Left colon (tissue), 2 donors: ENCODE results near the gene LONRF3. TPM values are rescaled to one million over a fixed set of nuclear protein-coding genes. Genes with fewer than 3 reads are reported as not detected.
A peak's percentile ranks its signal among the peaks of the same experiment; 100 is the strongest.

Experiments used
- ATAC-seq: fragments of 200-7000 bp; cut with Tn5 transposase; one replicate; pipeline ENCODE4 v1.9.1; 2020; ENCODE audit warnings: mild to moderate bottlenecking, moderate library complexity
- DNase-seq, 2 donors: peaks; one replicate each; pipeline ENCODE4 v3.0.0-alpha.2; 2020
- intact Hi-C, 2 donors: fragments of 100-400 bp; cut with DNase I in 1 of 2; cut with micrococcal nuclease in 1 of 2; formaldehyde crosslinking; loops; one replicate each; pipeline versions ENCODE4 v1.11.2 to v1.14.0; 2022; cut with DNase I, micrococcal nuclease
- long read RNA-seq: library from polyadenylated mRNA; unstranded; transcript quantifications from one replicate; pipeline ENCODE4 v2.0.0, GENCODE V29; 2021
- total RNA-seq, 2 donors: library from RNA; stranded (reverse); fragmentation: NEBNext Ultra II Directional; extraction: Animal tissue kit (Norgen Biotek cat#: 25700); gene quantifications; one replicate each; pipeline ENCODE4 v1.2.1, GENCODE V29; 2021
- donor health status: DM: no; HTN: no; CAD: no.
- donor health status: DM: yes; HTN: yes; CAD: no.

LONRF3 gene
- total RNA-seq, result 10 to 100 TPM; 10.8 to 11.1 TPM
- long read RNA-seq, transcript LONRF3-202 (11 exons, 2,550 nt), result major isoform, 7 of 15 reads
- long read RNA-seq, transcript LONRF3-201 (10 exons, 2,989 nt), result minor isoform, 5 of 15 reads
- long read RNA-seq, partial matches to known transcripts, result 2 of 15 reads
- long read RNA-seq, other reads (novel, unspliced or antisense), result 1 of 15 reads

DNA sequence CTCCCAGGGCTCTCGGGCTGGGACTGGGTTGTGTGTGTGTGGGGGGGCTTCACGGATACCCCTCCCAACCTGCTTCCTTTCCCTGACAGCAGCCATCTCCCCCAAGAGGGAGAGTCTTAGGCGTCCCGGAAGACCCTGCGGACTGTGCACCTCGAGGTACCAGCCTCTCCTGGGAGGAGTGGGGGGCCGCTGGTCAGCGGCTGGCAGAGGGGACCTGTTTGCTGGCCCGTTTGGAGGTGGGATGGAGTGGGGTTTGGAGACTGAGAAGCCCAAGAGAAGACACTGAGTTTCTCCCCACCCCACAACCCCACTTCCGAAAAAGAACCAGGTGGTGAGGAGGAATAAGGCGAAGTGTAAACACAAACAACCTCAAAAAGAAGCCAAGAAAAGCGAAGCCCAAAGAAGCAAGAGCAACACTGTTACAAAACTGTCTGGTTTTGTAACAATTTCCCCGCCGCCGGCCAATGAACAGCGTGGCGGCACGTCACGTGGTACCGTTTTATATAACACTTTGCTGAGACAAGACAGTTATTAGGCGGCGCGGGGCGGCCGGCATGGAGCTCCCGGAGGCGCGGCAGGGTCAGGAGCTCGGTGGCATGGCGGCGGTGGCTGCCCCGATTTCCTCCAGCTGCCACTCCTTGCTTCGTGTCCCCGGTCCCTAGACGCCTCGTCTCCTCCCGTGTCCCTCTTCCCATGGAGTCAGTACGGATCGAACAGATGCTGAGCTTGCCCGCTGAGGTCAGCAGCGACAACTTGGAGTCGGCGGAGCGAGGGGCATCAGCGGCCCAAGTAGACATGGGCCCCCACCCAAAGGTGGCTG lies at the start of gene LONRF3:
TSS of gene LONRF3 (plus strand) at position 531 of the 820 bp plus-strand sequence. CDS start at position 694, 163 bp downstream.
- intact Hi-C loops, result no loop called here
- peak; percentile 76 to 79 for DNase-seq
- peak; percentile 50 for ATAC-seq

DNA sequence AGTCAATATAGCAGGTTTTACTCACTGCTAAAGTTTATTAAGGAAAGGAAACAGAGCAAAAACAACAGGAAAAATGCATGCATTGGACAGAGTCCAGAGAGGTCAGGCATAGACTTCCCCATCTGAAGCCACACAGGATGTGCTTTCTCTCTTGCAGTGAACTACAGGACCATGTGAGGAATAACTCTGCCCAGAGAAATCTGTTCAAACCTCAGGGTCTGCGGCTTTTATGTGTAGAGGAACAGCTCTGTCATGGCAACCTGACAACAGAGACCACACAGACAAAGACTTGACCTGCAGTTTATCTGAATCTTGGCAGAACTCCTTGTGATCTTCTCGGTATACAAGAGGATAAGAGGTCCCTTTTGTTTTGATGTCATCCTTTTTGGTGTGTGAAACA lies 46.3 kb upstream of the LONRF3 start:
- ATAC-seq (no peak), DNase-seq (no peak)
- intact Hi-C loops, result no loop called here

DNA sequence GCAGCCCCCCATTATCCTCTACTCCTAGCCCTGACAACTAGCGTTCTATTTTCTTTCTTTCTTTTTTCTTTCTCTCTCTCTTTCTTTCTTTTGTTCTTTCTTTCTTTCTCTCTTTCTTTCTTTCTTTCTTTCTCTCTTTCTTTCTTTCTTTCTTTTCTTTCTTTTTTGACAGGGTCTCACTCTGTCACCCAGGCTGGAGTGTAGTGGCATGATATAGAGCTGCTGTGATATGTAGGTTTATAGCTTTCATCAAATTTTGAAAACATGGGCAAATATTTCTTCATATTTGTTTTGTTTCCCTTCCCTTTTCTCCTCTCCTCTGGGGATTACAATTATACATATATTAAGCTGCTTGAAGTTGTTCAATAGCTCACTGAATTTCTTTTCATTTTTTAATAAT lies 39.1 kb upstream of the LONRF3 start:
- intact Hi-C loops, result no loop called here
- no peak for ATAC-seq
- DNase-seq, result no peak

DNA sequence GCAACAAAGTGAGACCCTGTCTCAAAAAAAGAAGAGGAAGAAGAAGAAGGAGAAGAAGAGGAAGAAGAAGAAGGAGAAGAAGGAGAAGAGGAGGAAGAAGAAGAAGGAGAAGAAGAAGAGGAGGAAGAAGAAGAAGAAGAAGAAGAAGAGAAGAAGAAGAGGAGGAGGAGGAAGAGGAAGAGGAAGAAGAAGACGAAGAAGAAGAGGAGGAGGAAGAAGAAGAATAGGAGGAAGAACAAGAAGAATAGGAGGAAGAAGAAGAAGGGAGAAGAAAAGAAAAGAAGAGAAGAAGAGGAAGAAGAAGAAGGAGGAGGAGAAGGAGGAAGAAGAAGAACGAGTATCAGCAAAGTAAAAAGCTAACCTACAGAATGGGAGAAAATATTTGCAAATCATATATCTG lies 33.3 kb upstream of the LONRF3 start:
- intact Hi-C loops, result no loop called here
- DNase-seq (no peak), ATAC-seq (no peak)

DNA sequence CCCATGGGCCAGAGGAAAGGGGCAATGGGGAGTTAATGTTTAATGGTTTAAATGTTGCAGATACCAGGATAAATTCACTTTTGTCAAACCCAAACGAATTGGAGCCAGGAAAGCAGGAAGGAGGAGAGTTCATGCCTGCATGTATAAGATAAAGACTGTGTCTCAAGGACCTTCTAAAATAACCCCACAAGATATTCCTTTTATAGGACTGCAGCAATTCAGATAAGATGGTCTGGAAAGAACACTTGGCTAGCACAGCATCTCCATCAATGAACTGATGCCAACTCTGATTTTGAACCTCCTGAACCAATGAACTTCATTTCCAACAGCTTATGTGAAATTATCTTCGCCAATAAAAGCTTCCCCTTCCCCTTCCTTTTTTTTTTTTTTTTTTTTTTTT lies 31.3 kb upstream of the LONRF3 start:
- ATAC-seq (no peak), DNase-seq (no peak)
- intact Hi-C loops, result no loop called here

DNA sequence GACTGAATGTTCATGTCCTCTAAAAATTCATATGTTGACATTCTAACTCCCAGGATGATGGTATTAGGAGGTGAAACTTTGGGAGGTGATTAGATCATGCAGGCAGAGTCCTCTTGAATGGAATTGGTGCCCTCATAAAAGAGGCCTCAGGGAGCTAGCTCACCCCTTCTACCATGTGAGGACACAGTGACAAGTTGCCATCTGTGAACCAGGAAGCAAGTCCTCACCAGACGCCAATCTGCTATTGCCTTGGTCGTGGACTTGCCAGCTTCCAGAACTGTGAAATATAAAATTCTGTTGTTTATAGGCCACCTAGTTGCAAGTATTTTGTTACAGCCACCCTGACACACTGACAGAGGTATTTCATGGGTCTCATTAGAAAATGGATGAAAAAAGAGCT lies 28.5 kb upstream of the LONRF3 start:
- intact Hi-C loops, result no loop called here
- no peak for ATAC-seq
- DNase-seq, result no peak

DNA sequence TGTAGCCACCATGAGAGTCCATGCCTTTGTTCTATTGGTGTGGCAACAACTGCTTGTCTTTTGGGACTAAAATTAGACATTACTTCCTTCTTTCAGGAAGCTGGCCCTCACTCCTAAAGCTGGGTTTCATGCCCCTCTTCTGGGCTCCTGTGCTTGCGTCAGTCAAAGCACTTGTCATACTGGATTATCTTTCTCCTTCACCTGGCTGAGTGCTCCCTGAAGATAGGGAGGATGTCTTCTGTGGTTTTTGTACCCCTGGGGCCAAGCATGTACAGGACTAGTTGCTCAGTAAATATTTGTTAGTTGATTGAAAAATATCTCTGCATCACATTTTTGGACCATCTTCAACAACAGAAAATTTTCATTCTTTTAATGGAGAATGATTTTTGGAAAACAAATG lies 26.1 kb upstream of the LONRF3 start:
- no peak for ATAC-seq
- no peak for DNase-seq
- intact Hi-C loops, result no loop called here

DNA sequence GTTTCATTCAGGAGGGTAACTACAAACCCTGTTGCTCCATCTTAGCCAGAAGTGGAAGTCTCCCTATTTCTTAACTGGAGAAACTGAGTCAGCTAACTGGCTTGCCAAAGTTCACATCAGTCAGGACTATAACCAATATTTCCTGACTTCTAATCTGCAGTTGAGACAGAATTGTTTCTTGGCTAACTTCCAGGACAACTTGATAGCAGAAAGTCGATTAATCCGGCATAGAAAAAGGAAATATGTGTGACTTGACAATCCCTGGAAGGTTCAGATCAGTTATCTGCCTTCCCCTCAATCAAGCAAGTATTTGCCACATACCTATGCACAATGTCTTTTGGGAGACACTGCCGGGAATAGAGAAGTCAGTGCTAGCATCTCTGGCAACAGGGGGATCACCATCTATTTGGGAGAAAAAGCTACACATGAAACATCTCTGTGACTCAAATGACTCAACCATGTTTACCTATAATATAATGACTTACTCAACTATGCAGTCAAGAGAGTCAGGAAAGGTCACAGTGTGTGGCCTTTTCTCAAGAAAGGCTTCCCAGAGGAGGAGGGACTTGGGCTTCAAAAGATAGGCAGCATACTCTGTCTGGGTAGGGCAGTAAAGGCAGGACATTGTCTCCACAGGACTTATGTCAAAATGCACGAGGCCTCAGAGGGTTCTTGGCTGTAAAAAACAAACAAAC lies 12.4 kb upstream of the LONRF3 start:
- no peak for ATAC-seq
- no peak for DNase-seq
- intact Hi-C loops, result no loop called here

DNA sequence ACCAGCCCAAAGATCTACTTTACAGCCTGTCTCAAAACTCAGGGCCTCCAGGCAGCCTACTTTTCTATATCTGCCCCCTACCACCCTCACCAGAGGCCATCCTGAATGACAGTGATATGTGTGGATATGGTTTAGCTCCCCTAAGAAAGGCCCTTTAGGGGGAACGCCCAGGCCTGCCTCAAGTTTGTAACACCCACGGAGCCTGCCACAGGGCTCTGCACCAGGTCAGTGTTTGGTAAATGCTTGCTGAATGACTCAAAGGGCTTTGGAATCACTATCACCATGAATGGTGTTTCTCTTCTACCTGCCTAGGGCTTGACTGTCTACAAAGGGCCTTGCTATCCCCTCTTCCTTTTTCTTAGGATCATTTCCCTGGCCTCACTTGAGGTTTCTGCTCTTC lies 11.3 kb upstream of the LONRF3 start:
- no peak for ATAC-seq
- intact Hi-C loops, result no loop called here
- no peak for DNase-seq

DNA sequence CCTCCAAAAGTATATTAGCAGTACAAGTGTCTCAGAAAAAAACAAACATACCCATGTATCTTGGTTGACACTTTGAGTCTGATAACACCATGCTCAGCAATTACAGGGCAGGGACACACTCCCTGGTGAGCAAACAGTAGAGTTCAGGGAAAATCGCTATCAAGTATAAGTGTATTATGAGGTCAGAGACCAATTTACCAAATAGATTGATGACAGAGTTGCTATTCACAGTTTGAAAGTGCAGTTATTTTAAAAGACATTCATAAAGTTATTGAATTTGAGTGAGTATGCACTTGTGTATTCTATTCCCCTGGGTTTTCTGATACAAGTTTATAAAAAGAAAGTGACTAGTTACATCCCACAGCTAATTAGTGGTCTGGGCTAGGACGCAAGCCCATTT lies 10.2 kb upstream of the LONRF3 start:
- no peak for DNase-seq
- peak; percentile 89 for ATAC-seq
- intact Hi-C loops, result no loop called here

DNA sequence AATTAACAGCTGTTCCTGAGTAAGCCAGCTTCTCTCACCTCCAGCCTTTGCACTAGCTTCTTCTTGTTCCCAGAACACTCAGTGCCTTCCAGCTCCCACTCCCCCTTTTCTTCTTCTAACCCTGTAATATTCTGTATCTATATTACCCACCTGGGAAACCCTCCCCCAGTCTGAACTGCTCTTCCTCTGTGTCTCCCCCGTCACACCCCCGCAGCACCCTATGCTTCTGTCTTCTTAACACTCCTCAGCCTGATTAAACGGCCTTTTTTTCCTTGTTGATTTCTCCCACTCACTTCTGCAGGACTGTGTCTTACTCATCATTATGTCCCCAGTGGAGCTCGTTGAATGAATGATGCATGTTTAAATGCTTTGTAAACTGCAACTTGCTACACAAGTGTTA lies 9.0 kb upstream of the LONRF3 start:
- ATAC-seq (no peak), DNase-seq (no peak)
- intact Hi-C loops, result no loop called here

DNA sequence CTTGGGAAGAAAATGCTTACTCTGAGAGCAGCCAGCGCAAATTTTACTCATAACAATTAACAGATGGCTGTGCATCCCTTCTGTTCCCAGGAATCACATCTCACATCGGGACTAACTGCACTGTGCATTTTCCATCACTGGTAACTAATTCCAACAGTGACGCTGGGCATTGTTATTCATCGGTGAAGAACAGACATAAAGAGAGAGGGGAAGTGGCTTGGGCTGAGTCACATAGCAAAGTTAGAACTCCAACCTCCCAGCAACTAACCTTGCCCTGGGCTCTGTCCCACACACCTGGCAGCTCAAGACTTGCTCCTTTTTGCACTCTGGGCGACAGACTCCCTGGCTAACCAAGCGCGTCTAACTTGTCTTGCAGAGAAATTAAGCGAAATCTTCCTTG lies 6.4 kb upstream of the LONRF3 start:
- DNase-seq (no peak), ATAC-seq (no peak)
- intact Hi-C loops, result no loop called here

DNA sequence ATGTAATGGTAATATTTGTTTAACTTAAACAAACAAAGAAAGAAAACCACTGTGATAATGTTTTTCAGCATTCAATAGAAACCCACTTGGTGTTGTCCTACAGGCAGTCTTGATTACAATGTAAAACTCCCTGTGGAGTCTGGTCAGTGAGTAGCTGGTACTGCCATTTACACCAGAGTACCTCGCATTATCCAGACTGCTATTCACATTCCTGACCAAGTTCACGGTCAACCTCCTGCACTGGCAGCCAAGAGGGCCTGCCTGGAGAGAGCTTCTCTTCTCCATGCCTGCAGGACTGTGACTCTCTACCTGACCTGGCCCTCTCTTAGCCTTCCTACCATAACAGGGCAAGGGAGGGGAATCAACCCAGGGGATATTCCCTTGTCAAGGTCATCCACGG lies 2.9 kb upstream of the LONRF3 start:
- no peak for ATAC-seq
- intact Hi-C loops, result no loop called here
- DNase-seq, result no peak

DNA sequence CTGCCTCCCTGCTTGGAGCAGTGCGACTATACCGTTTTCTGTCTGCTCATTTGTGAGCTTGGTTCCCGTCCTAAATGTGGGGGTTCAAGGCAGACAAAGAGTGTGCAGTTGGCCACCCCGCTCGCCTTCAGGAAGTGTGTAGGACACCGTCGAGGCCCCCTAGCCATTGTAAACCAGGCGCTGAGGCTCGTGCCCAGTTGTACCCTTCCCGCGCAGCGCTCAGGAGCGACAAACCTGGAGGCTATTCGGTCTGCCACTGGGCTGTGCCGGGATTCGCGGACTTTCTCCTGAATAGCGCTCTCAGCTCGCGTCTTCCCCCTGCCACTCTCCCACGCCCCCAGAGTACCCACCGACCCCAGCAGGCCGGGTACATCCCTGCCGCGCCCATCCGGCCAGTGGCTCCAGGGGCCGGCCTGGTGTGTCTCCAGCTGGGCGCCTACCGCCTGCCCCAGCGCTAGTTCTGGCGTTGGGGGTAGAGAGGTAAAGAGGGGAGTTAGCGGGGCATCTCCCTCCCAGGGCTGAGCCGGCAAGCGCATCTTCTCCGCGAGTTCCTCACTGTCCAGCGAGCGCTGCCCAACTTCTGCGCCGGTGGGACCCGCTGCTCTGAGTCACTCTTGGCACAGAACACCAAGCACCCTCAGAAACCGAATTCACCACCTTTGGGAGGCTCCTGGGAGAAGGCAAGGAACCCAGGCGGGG lies 880 bp upstream of the LONRF3 start:
- DNase-seq (peak in 1 of 2 donors; percentile 25), ATAC-seq (no peak)
- intact Hi-C loops, result no loop called here

DNA sequence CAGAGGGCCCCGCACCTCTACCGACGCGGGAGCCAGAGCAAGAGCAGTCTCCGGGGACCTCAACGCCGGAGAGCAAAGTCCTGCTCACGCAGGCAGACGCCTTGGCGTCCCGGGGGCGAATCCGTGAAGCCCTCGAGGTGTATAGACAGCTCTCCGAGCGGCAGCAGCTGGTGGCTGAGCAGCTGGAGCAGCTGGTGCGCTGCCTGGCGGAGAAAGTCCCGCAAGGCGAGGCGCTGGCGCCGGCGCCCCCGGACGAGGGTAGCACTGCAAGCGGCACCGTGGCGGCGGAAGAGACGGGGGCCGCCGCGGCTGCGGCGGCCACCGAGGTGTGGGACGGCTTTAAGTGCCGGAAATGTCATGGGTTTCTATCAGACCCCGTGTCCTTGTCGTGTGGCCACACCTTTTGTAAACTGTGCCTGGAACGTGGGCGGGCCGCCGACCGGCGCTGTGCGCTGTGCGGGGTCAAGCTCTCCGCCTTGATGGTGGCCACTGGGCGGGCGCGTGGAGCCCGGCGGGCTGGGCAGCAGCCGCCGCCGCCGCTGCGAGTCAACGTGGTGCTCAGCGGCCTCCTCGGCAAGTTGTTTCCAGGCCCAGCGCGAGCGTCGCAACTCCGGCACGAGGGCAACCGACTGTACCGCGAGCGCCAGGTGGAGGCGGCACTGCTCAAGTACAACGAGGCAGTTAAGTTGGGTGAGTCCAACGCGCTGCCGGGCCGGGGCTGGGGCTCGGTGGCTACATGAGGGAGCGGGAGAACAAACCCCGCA lies 672 bp downstream of the LONRF3 start:
- intact Hi-C loops, result no loop called here
- ATAC-seq, result peak; percentile 70

DNA sequence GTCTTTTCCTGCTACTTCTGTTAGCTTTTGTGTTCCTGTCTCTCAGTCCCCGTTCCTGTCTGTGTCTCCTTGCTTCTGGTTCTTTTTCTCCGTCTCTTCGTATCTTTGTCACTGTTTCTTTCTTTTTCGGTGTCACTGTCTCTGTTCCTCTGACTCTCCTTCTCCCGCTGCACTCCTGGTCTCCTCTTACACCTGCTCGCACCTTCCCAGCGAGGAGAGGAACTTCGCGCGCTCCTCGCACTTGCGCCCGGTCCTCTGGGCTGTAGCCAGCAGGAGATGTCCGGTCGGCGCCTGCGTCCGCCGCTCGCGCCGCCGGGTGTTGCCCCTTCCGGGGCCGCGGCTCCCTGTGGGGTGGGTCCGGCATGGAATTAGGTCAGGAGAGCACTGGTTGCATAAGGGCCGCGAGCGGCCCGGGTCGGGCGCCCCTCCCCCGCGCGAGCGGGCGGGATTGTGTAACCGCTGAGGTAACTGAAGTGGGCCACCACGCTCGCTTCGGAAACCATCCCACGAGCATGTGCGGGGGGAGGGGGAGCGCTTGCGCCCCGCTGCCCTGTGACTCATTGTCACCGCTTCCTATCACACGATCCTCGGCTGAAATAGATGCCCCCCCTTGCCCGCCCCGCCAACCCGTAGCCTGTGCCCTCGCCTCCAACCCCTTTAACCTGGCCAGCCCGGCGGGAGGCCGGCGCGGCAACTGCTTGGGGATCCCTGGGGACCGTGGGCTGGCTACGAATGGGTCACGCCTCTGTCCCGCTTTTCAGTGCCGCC lies 1.6 kb downstream of the LONRF3 start:
- peak; percentile 68 to 74 for DNase-seq
- intact Hi-C loops, result no loop called here
- ATAC-seq, result peak; percentile 54

More for the DNA sequence above, 672 bp downstream of the LONRF3 start:
- peak; percentile 60 to 63 for DNase-seq

DNA sequence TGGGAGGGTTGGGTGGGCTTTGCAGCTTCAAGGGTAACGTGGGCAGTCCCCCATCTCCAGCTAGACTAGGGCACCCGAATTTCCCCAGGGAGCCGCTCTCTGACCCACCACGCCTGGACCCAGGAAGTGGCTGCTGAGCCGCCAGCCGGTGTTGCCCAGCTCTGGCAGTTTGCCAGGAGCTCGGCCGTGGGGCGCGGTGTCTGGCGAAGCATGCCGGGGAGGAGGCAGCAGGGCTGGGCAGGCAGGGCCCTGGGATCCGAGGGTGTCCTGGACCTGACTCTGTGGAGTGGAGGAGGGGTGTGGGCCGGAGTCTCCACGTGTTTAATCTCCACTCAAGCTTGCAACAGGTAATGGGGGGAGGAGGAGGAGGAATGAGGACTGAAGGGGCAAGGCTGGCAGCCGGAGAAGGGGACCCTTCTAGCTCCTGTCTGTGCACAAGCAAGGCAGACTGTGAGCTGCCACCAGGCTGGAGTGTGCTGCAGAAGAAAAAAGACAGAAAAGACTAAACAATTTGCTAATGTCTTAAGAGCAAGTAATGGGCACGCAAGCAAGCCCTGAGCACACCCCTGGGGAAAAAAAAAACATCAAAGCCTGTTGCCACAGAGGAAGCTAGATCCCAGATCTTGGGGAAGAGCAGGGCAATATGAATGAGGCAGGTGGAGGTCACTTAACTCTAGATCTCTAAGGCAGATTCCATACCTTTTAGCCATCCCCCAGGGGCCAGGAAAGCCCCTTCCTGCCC lies 2.4 kb downstream of the LONRF3 start:
- intact Hi-C loops, result no loop called here
- peak; percentile 73 for ATAC-seq
- DNase-seq, result peak; percentile 75 to 78
